Hindlimb muscle (tissue), 1 donor: ENCODE results near the gene TMIGD1. TPM values are rescaled to one million over a fixed set of nuclear protein-coding genes. Genes with fewer than 3 reads are reported as not detected.

Source experiments
- DNase-seq: peaks from one replicate; pipeline ENCODE4 v3.0.0-alpha.2; 2013
- polyA plus RNA-seq: library from polyadenylated mRNA; unstranded; fragments of 120-200 nt; gene quantifications from one replicate; pipeline ENCODE4 v1.2.1, GENCODE V29; 2013; ENCODE audit not compliant: insufficient read length

TMIGD1 gene, protein sequence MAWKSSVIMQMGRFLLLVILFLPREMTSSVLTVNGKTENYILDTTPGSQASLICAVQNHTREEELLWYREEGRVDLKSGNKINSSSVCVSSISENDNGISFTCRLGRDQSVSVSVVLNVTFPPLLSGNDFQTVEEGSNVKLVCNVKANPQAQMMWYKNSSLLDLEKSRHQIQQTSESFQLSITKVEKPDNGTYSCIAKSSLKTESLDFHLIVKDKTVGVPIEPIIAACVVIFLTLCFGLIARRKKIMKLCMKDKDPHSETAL
- not detected for polyA plus RNA-seq

DNA sequence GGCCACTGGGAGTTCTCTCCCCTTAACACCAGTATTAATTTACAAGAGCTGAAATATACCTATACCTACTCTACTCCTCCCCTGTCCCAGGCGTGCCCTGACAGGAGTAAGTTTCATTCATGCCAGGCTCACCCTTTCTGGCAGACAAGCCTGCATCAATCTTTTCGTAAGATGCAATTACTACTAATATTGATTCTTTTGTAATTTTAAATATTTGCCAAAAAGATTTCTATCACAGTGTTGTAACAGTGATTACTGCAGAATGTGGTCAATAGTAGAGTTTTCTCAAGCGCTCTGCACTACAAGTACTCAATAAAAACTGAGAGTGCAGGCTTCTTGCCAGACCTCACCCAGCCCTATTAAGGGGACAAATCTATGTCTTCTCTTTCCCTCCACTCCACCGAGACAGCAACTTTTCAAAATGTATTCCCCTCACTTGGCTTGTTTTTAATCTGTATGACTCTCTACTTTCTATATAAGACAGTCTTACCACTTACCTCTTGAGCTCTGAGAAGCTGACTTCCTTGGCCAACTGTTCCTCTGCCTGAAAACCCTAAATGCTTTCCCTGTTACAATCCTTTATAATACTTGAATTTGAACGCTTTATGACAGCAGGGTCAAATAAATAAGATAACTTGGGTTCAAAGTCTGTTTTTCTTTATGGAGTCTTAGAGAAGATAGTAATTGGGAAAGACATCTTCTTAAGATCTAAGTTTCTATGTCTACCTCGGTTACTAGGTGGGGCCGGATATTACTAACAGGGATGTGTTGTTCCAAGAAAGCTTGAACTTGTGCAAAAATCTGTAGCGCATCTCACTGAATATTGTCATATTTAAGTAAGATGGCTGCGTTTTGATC, at the start of gene TMIGD1:
TSS of gene TMIGD1 (minus strand) at position 555 of the 858 bp plus-strand sequence. CDS start 1,924 bp downstream, outside the sequence.
- no peak for DNase-seq

DNA sequence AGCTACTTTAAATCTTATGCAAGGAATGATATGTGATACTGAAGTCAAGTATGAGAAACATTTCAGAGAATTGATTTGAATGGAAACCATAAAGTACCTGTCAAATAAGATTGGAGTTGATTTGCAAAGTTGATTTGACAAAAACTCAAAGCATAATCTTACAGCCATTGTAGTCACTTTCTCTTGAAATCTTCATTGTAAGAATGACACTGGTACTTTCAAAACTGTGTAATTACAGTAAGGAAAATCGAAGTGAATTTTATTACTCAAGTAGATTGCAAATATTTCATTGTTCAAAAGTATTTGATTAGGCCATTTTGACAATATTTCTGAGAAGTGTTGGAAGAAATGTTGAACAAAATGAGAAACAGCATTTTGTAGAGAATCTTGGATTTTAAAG, 48.5 kb upstream of the TMIGD1 start:
- DNase-seq = no peak

DNA sequence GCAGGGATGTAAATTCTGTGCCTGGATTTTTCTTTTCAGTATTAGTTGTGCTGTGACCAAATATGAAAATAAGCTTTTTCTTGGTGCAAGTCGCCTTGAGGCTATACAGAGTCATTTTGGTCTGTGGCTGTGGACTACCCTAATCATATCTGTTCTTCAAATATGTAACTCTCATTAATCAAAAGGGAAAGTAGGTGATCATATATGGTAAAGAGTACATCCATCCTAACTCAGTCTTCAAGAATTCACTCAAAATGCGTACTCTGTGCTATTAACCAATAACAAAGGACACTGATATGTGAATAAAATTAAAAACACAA, 47.4 kb upstream of the TMIGD1 start:
- DNase-seq = no peak

- DNase-seq = no peak
These were observed 46.9 kb upstream of the TMIGD1 start for GRCh38 chr17:30380643-30381339.

GRCh38 chr17:30379903-30380381, 46.1 kb upstream of the TMIGD1 start:
- DNase-seq = no peak

DNA sequence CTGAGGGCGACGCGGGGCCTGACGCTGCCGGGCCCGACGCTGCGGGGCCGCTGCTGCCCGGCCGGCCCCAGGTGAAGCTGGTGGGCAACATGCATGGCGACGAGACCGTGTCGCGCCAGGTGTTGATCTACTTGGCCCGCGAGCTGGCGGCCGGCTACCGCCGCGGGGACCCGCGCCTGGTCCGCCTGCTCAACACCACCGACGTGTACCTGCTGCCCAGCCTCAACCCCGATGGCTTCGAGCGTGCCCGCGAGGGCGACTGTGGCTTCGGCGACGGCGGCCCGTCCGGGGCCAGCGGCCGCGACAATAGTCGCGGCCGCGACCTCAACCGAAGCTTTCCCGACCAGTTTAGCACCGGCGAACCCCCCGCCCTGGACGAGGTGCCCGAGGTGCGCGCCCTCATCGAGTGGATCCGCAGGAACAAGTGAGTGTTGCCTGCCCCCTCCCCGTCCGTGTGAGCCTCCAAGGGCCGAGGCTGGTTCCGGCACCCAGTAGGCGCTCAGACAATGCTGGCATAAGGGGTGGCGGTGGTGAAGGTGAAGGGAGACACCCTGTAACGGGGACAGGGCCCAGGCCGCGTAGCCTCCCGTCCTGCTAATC, 45.5 kb upstream of the TMIGD1 start:
- no peak for DNase-seq

- DNase-seq = peak; percentile 97
These were observed 45.0 kb upstream of the TMIGD1 start, which contains the start of gene CPD for GRCh38 chr17:30378825-30379302. Gene CPD (plus strand): TSS chr17:30378927. CDS start chr17:30378981, 54 bp downstream.

DNA sequence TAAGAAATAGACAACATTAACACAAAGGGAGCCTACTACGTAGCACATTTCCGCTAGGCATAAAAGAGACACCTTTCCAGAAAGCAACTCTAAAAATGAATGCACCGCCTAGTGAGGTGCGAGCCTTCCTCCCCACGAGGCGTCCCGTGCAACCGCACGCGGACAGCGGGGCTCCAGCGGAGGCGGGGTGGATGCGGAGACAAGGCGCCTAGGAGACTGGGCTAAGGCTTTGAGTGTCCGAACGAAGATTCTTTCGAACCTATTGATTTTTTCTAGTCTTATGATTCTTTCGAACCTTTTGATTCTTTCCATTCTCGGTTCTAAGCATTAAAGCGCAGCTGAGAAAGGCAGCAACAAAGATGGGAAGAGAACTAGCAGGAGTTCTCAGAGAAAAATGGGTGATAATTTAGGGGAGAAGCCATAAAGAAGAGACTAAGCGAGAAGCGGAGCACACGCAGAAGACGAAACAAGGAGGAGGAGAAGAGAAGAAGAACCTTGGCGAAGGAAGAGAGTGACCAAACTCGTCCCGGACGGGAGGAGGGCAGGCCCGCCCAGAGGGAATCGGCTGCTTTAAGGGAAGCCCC, 44.5 kb upstream of the TMIGD1 start:
- no peak for DNase-seq

DNA sequence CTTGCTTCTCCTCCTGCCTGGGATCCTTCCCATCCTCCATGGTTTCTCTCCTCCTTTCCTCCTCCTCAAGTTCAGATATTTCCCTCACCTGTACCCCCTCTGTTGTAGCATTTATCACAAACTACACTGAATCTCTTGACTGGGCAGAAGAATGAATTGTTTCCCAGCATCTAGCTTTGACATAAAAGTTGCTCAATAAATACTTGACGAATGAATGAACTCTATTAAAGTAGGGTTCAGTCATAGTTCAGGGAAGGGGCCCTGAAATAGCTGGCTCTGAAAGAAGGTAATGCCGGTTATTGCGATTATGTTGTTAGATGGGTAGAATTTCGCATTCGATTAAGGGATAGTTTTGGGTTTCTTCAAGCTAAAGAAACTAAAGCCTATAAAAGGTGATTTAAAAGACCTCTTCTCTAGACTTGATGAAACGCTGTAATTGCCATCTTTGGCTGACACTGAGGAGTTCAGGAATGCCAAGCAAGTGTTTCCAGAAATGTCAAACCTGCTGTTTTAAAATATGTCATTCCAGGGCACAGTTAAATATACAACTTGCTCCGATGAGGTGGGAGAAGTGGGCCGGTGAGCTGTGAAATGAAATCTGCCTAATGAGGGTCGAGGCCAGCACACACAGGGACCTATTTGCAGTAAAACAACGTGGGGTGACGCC, 43.9 kb upstream of the TMIGD1 start:
- no peak for DNase-seq

- DNase-seq = no peak
These were observed 43.0 kb upstream of the TMIGD1 start for GRCh38 chr17:30376621-30377452.

- DNase-seq = no peak
These were observed 41.8 kb upstream of the TMIGD1 start for GRCh38 chr17:30375661-30376060.

DNA sequence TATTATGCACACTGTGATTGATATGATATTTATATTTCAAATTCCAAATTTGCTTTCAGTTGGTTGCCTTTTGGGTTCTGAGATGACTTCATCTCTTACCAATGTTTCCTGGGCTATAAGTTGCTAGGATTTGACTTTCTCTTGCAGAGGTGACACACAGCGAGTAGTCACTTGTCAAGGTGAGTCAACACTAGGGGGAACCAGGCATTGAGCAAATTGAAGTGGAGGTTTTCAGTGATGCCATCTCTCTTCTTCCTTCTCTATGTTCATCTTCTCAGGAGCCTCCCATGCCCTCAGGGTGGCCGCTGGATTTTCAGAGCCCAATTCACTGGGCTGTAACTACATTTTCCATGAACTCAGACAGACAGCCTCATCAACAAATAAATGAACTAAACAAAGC, 38.9 kb upstream of the TMIGD1 start:
- no peak for DNase-seq

DNA sequence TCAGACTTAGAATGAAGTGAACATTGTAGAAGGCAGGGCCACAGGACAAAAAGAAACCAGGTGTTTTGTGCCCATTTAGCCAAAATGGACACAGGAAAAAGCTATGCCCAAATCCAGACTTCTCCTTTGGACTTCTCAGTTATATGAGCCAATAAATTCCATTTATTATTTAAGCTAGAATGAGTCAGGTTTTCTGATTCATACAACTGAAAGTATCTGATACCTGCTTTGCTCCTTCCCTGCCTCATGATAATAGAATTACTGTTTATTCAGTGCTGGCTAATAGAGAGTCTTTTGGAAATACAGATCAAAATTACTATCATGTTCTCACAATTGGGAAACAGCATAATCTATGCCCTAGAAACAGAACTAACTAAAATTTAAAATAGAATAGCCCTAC, 36.1 kb upstream of the TMIGD1 start:
- no peak for DNase-seq

- DNase-seq = no peak
These were observed 35.3 kb upstream of the TMIGD1 start for GRCh38 chr17:30368912-30369720.

GRCh38 chr17:30366536-30366935, 32.7 kb upstream of the TMIGD1 start:
- no peak for DNase-seq

DNA sequence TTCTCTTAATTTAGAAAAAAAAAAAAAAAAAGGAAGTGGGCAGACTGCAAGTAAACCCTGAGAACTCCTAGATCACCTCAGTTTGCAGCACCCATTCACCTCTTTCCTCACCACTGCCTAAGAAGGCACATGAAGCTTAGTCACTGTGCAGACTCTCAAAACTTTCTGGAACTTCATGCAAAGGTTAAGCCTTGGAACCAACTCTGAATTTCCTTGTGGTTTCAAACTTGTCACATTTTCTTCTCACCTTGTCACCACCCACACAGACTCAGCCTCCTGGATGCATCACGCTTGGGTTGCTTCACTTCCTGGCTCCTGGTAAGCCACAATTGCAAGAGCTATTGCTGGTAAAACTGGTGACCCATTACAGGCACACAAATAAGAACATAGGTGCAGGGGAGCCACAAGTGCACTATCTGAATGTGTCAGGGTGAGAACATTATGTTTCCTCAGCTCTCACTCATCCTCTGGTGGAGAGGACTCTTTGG, 29.9 kb upstream of the TMIGD1 start:
- DNase-seq = no peak

DNA sequence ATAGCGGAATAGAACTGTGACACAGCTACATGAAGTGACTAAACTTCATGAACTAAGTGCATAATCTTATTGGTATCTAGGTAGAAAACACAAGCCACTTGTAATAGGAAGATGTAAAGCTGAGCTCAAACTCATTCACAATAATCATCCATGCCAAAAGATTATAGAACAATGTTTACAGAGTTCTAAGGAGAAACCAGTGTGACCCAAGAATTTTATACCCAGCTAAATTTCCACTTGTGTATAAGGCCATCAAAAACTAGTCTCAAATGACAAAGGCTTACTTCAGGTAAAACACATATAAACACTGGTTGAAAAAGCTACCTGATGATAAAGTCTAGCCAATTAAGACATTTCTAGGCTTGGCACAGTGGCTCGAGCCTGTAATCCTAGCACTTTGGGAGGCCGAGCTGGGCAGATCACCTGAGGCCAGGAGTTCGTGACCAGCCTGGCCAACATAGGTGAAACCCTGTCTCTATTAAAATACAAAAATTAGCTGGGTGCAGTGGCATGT, 28.0 kb upstream of the TMIGD1 start:
- no peak for DNase-seq

GRCh38 chr17:30360086-30360808, 26.4 kb upstream of the TMIGD1 start:
- DNase-seq = no peak
